Measurements from ENCODE around the gene STEEP1.

- no peak for TF ChIP-seq CTCF (IDR thresholded peaks at IDR 0.05)
- TF ChIP-seq ZFX (IDR thresholded peaks at IDR 0.05; ENCODE audit: borderline replicate concordance), result no peak
Measured at GRCh38 chrX:119502727-119503483, 62.3 kb downstream of the STEEP1 start.

Measured in 22Rv1 (cell line).